PC-9 (cell line): Measurements from ENCODE around the gene HOXC12.

Source experiments
- CTCF ChIP-seq: fragments of 200-600 bp; sonication (generic); conservative IDR thresholded peaks from 2 replicates; pipeline ENCODE4 v1.6.1; 2017; ENCODE audit warnings: mixed run types, antibody characterized with exemption, mild to moderate bottlenecking, moderate library complexity
- EZH2 ChIP-seq: fragments of 200-600 bp; sonication (generic); IDR thresholded peaks from 2 replicates; pipeline ENCODE4 v1.8.0; 2017; ENCODE audit warnings: antibody characterized with exemption, low read depth

- TF ChIP-seq CTCF (no peak), EZH2 (no peak)
These were observed 46.8 kb downstream of the HOXC12 start for GRCh38 chr12:54001283-54002187.
